ENCODE measurements around the gene DNAJB12.

GRCh38 chr10:72389716-72390115 lies 35.0 kb upstream of the DNAJB12 start:
- TF ChIP-seq SUZ12 (IDR thresholded peaks at IDR 0.05; ENCODE audit: extremely low read depth, insufficient read depth, insufficient read length) = no peak
- no peak for TF ChIP-seq ZNF274 (IDR thresholded peaks at IDR 0.05; ENCODE audit: low read depth, low read length)
